Measurements from ENCODE around the gene LIMK2.
A peak's percentile ranks its signal among the peaks of the same experiment; 100 is the strongest.
"Not testable (repeated sequence)": the region's sequence is repeated elsewhere in the genome, so short reads cannot be mapped to it uniquely, and the experiment has no call there.

The LIMK2 gene

GRCh38 chr22:31212783-31213629 is 908 bp downstream of the LIMK2 start:
- no peak for DNase-seq

GRCh38 chr22:31215018-31215535 is 3.0 kb downstream of the LIMK2 start:
- no peak for DNase-seq

- no peak for DNase-seq
These were observed 6.6 kb downstream of the LIMK2 start for GRCh38 chr22:31218565-31219262.

GRCh38 chr22:31221084-31221483 is 9.0 kb downstream of the LIMK2 start:
- no peak for DNase-seq

GRCh38 chr22:31222736-31223135 is 10.6 kb downstream of the LIMK2 start:
- no peak for DNase-seq

- no peak for DNase-seq
These were observed 11.7 kb downstream of the LIMK2 start for GRCh38 chr22:31223786-31224191.

- DNase-seq: not testable (repeated sequence)
These were observed 12.6 kb downstream of the LIMK2 start for GRCh38 chr22:31224691-31225090.

- DNase-seq: no peak
These were observed 15.1 kb downstream of the LIMK2 start for GRCh38 chr22:31227186-31227585.

GRCh38 chr22:31229402-31230079 is 17.4 kb downstream of the LIMK2 start:
- DNase-seq: no peak

GRCh38 chr22:31230155-31230870 is 18.2 kb downstream of the LIMK2 start:
- no peak for DNase-seq

- peak; percentile 59 for DNase-seq
These were observed 18.9 kb downstream of the LIMK2 start for GRCh38 chr22:31230871-31231621.

GRCh38 chr22:31233001-31233400 is 20.9 kb downstream of the LIMK2 start:
- no peak for DNase-seq

- DNase-seq: no peak
These were observed 23.0 kb downstream of the LIMK2 start for GRCh38 chr22:31235081-31235480.

- DNase-seq: not testable (repeated sequence)
These were observed 23.9 kb downstream of the LIMK2 start for GRCh38 chr22:31236044-31236443.

GRCh38 chr22:31238057-31238456 is 26.0 kb downstream of the LIMK2 start:
- no peak for DNase-seq

- no peak for DNase-seq
These were observed 27.8 kb downstream of the LIMK2 start for GRCh38 chr22:31239771-31240370.

GRCh38 chr22:31241200-31241599 is 29.1 kb downstream of the LIMK2 start:
- no peak for DNase-seq

GRCh38 chr22:31241936-31242335 is 29.8 kb downstream of the LIMK2 start:
- no peak for DNase-seq

GRCh38 chr22:31243339-31244045 is 31.4 kb downstream of the LIMK2 start:
- no peak for DNase-seq

GRCh38 chr22:31244046-31244942 is 32.2 kb downstream of the LIMK2 start:
- no peak for DNase-seq
